ENCODE results near the gene ITPRIPL1.

The ITPRIPL1 gene

GRCh38 chr2:96320728-96321622 is 4.1 kb upstream of the ITPRIPL1 start:
- DNase-seq (ENCODE audit: low spot score): no peak

GRCh38 chr2:96323849-96324248 is 1.3 kb upstream of the ITPRIPL1 start:
- FAIRE-seq (no peak), DNase-seq (ENCODE audit: low spot score) (no peak)

More at GRCh38 chr2:96320728-96321622, 4.1 kb upstream of the ITPRIPL1 start:
- FAIRE-seq: no peak

- no peak for DNase-seq (ENCODE audit: low spot score)
- FAIRE-seq: no peak
Measured at GRCh38 chr2:96324721-96325040, 436 bp upstream of the ITPRIPL1 start.

GRCh38 chr2:96325884-96326255 is 753 bp downstream of the ITPRIPL1 start:
- FAIRE-seq: no peak
- DNase-seq (ENCODE audit: low spot score): no peak

DNA sequence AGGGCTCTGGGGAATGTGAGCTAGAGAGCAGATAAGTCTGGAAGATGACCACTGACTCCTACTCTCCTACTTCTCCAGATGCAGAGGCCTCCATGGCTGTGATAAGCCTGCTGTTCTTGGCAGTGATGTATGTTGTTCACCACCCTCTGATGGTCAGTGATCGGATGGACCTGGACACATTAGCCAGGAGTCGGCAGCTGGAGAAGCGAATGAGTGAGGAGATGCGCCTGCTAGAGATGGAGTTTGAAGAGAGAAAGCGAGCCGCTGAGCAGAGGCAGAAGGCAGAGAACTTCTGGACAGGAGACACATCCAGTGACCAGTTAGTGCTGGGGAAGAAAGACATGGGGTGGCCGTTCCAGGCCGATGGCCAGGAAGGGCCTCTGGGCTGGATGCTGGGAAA is 1.4 kb downstream of the ITPRIPL1 start:
- no peak for DNase-seq (ENCODE audit: low spot score)
- no peak for FAIRE-seq

GRCh38 chr2:96326990-96327820 is 2.1 kb downstream of the ITPRIPL1 start:
- DNase-seq (ENCODE audit: low spot score) (no peak), FAIRE-seq (no peak)

GRCh38 chr2:96329456-96329855 is 4.3 kb downstream of the ITPRIPL1 start:
- peak; percentile 81 for FAIRE-seq

GRCh38 chr2:96329874-96330273 is 4.8 kb downstream of the ITPRIPL1 start:
- DNase-seq (ENCODE audit: low spot score) (no peak), FAIRE-seq (no peak)

More at GRCh38 chr2:96329456-96329855, 4.3 kb downstream of the ITPRIPL1 start:
- peak; percentile 53 for DNase-seq (ENCODE audit: low spot score)

DNA sequence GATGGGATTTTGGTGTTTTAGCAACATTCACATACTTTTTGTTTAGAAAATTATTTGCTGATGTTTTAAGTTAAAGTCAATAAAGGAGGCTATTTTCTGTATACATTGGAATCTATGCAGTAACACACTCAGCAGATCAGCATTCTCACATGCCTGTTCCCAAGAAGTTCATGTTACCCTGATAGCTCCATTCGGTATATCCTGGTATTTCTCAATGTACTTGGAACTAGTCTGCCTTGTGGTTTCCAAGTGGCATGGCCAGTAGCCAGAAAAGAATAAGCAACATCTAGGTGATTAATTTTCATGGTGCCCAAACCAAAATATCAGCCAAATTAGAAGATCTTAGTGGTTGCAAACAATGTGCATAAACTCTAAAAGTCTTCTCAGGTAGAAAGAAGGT is 5.3 kb downstream of the ITPRIPL1 start:
- no peak for FAIRE-seq
- no peak for DNase-seq (ENCODE audit: low spot score)

- DNase-seq (ENCODE audit: low spot score): no peak
- FAIRE-seq: no peak
Measured at GRCh38 chr2:96333708-96334107, 8.6 kb downstream of the ITPRIPL1 start.

DNA sequence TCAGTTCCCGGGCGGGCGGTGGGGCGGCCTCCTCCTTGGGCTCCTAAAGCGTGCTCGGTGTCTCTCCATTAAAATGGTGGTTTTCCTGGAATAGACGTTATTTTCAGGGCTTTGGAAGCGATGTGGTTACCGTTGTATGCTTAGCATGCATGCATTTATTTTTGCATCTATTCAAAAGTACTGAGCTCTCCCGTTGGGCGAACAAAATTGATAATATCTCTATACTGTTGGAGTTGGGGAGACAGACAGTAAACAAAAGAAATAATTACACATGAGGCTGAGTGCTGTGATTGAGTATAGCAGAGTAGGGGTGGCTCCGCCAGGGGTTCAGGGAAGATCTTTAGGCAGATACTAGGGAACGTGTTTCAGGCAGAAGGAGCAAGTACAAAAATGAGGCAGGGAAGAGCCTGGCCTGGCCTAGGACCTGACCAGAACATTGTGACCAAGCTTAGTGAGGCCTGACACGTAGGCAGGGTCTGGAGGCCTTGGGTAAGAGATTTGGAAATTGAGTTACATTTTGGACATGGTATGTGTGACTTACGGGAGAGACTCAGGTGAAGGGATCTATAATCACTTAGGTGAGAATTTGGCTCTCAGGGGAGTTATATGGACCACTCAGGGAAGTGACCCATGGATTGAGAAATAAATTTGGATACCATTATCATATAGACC is 11.1 kb downstream of the ITPRIPL1 start:
- no peak for FAIRE-seq
- no peak for DNase-seq (ENCODE audit: low spot score)

DNA sequence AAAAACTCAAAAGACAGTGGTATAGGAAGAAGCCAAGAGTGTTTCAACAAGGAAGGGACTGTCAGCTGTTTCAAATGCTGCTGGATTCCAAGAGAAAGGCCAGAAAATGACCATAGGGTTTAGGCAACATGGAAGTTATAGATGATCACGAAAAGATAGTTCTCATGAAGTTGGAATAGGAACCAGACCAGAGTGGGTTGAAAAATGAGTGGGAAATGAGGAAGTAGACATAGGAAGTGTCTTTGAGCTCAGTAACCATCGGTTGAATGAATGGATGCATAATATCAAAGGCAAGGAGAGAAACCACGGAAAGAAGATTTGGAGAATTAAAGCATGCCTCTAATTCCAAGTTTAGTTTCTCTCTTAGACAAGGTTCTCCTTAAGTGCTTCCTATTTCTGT is 11.8 kb downstream of the ITPRIPL1 start:
- FAIRE-seq (no peak), DNase-seq (ENCODE audit: low spot score) (no peak)

GRCh38 chr2:96340493-96341414 is 15.6 kb downstream of the ITPRIPL1 start:
- DNase-seq (ENCODE audit: low spot score) (peak; percentile 55), FAIRE-seq (peak; percentile 57)

GRCh38 chr2:96341641-96342040 is 16.5 kb downstream of the ITPRIPL1 start:
- FAIRE-seq (no peak), DNase-seq (ENCODE audit: low spot score) (no peak)

DNA sequence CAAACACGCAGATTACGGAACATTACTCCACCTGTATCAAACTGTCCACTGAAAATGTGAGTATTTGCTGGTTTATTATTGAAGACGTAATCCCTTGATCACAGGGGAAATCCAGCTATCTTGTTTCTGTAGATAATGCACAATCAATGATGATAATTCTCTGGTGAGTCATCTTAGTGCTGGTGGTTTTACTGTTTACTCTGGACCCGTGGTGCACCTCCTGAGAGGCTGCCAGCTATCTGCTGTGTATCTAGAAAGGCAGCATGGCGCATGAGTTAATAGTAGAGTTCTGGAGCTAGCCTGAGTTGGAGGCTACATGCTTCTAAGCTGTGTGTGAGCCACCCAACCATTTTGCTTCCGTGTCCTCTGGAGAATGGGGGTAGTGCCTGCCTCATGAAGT is 17.0 kb downstream of the ITPRIPL1 start:
- DNase-seq (ENCODE audit: low spot score) (peak; percentile 81), FAIRE-seq (peak; percentile 72)

- DNase-seq (ENCODE audit: low spot score) (no peak), FAIRE-seq (no peak)
Measured at GRCh38 chr2:96344011-96344410, 18.9 kb downstream of the ITPRIPL1 start.

GRCh38 chr2:96345438-96345837 is 20.3 kb downstream of the ITPRIPL1 start:
- FAIRE-seq (no peak), DNase-seq (ENCODE audit: low spot score) (no peak)

DNA sequence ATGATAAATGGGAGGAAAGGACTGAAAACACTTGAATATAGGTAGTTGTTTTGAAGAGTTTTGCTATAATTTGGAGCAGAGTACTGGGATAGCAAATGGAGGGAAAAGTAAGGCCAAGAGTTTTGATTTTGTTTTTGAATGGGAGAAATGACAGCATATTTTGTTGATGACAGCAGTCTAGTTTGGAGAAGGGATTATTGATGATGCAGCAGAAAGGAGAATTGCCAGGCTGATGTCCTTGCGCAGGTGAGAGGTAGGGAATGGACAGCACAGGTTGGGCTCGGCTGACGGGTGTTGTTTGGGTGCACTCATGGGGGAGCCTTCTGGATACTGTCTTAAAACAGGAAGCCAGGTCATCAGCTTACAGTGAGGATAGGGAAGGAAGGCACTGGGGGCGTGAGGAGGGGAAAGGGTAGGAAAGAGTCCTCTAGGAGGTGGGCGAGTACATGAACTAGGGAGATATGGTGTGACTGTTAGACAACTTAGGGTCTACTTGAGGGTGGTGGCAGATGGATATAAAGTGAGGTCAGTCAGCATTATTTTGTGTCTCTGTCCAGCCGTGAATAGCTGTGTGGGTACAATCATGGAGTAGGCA is 20.8 kb downstream of the ITPRIPL1 start:
- DNase-seq (ENCODE audit: low spot score) (no peak), FAIRE-seq (no peak)

DNA sequence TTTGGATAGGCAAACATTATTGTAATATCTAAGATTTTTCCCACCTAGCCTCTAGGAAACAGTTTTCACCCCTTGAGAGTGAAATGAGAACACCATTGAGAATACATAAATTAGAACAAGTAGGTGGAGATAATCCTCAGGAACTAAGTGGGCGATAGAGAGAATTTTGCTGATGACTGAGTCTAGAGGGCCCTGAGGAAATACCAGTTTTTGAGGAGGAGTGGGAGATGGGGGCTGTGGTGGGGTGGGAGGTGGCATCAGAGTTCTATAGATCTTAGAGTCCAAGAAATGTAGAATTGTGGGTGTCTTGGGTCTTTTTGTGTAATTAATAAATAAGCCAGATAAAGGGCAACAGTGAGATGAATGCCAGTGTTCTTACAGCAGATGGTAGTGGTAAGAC is 22.3 kb downstream of the ITPRIPL1 start:
- DNase-seq (ENCODE audit: low spot score) (no peak), FAIRE-seq (no peak)

DNA sequence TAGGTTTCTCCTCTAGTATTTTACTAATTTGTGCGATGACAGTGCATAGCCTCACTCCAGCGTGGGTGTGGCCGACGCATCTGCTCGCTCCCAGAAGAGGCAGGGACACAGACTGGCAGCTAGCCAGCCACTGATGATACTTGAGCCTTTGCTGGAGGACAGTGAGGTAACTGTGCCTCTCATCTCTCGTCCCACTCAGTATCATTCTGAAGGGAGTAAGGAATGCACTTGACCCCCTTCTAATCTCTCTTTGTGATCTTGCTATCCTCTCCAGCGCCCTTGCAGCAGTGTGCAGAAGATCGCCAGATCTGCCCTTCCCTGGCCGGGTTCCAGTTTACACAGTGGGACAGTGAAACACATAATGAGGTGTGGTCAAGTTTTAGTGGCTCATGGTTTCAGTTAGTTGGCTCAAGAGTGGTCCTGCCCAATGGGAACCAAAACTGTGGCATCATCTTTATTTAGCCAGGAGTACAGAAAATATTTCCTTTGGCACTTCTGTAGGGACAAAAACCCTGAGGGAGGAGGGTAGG is 28.0 kb downstream of the ITPRIPL1 start:
- no peak for FAIRE-seq
- no peak for DNase-seq (ENCODE audit: low spot score)

All from RCC 7860 (cell line).